ENCODE results near the gene C3orf70. TPM values are rescaled to one million over a fixed set of nuclear protein-coding genes. Genes with fewer than 3 reads are reported as not detected.

The C3orf70 gene
- total and polyA plus RNA-seq, 2 of the 8 experiments (the other 6 are each of a cell fraction or from before 2014, with no cell fraction given): 1.7 to 2.0 TPM

GRCh38 chr3:185151101-185151963 lies 1.5 kb downstream of the C3orf70 start:
- no peaks in the 10 kb centered on the region for H3K36me3 ChIP-seq (ENCODE audit: control insufficient read depth in 2 of 4, insufficient read depth in 4 of 4, low read length in 3 of 4)
- no peak for TF ChIP-seq TEAD4 (IDR thresholded peaks at IDR 0.05; ENCODE audit: low read depth, low read length)
- TF ChIP-seq FOSL1 (IDR thresholded peaks at IDR 0.05; ENCODE audit: insufficient read depth, low read depth, low read length): no peak
- H3K79me2 ChIP-seq (ENCODE audit: control insufficient read depth in 1 of 2, insufficient read depth in 2 of 2, low read length in 2 of 2): no peaks in the 10 kb centered on the region
- DNase-seq (ENCODE audit: low read depth in 1 of 2, low spot score in 2 of 2) (no peak), FAIRE-seq (no peak)
- no peak overlapping the region for H3K56ac ChIP-seq (replicated peaks; ENCODE audit: insufficient read length, low read depth, low read length)
- CTCF ChIA-PET (ENCODE audit: partially characterized antibody): interaction anchor here (0.6 to 3.1 kb wide), 4 partner anchors 25 to 127 kb away, joined by 3 to 8 read pairs (median 6); no protein-coding TSS in a partner anchor
- H3K27me3 ChIP-seq (replicated peaks in 1 of 4; ENCODE audit: control insufficient read depth in 3 of 4, extremely low read depth in 1 of 4, insufficient read depth in 3 of 4, low read length in 3 of 4): peaks cover 0 to 29% (median 19%) of the 10 kb centered on the region in 4 experiments; a peak in 6 of 7 replicates
- no peak overlapping the region for H3K9ac ChIP-seq (replicated peaks in 1 of 4; ENCODE audit: extremely low read depth in 1 of 4, low read depth in 3 of 4, low read length in 3 of 4)
- H2AFZ ChIP-seq (ENCODE audit: low read length): no peak overlapping the region
- peak overlapping the region in 2 of 4 experiments; percentile 67 to 88; a peak in 4 of 8 replicates for H3K4me3 ChIP-seq (ENCODE audit: extremely low read depth in 1 of 4, insufficient read depth in 2 of 4, low read depth in 3 of 4, low read length in 4 of 4)
- peak overlapping the region; percentile 91 to 100 for H3K4me2 ChIP-seq (ENCODE audit: insufficient read depth in 1 of 2, low read depth in 2 of 2, low read length in 2 of 2)
- H2BK20ac ChIP-seq (ENCODE audit: low read length): no peak overlapping the region
- H2BK15ac ChIP-seq (ENCODE audit: low read length): no peak overlapping the region
- H3K18ac ChIP-seq (ENCODE audit: extremely low read depth, low read length): no peak overlapping the region
- peaks cover 14% of the 10 kb centered on the region for H3K23me2 ChIP-seq (ENCODE audit: low read depth, low read length)
- H2BK5ac ChIP-seq (ENCODE audit: low read depth, low read length): no peak overlapping the region
- no peak overlapping the region for H4K8ac ChIP-seq (ENCODE audit: extremely low read depth, insufficient read depth, low read length)
- no peak overlapping the region for H3K4ac ChIP-seq (replicated peaks; ENCODE audit: insufficient read length, low read depth, low read length)
- no peak overlapping the region for H3K14ac ChIP-seq (ENCODE audit: insufficient read length)
- no peaks in the 10 kb centered on the region for H3K79me1 ChIP-seq (ENCODE audit: low read depth, low read length)
- no peak overlapping the region for H3K23ac ChIP-seq (ENCODE audit: insufficient read length)
- no peak overlapping the region for H2BK12ac ChIP-seq (ENCODE audit: low read depth, low read length)
- POLR2A ChIA-PET (ENCODE audit: partially characterized antibody): interaction anchor here (0.6 kb wide), 1 partner anchor 770 kb away, joined by 4 read pairs; no protein-coding TSS in a partner anchor
- no peak overlapping the region for H4K91ac ChIP-seq (replicated peaks; ENCODE audit: insufficient read length, low read length)
- H4K5ac ChIP-seq (ENCODE audit: insufficient read length, low read depth, low read length): no peak overlapping the region
- peaks cover 4 to 9% (median 6%) of the 10 kb centered on the region in 4 experiments; a peak in 6 of 7 replicates for H3K4me1 ChIP-seq (replicated peaks in 1 of 4; ENCODE audit: control insufficient read depth in 3 of 4, insufficient read depth in 4 of 4, low read length in 3 of 4)
- no peak overlapping the region for H2BK120ac ChIP-seq (replicated peaks; ENCODE audit: low read depth, low read length)
- 79% methylated on average over 8 of the region's 8 CpGs; no CpG with 5 or more reads in 1 of the 2 experiments for WGBS, 2 experiments (ENCODE audit: extremely low coverage in 1 of 2, insufficient coverage in 1 of 2, insufficient read length in 1 of 2, insufficient replicate concordance in 2 of 2, low coverage in 1 of 2, low lambda C conversion rate in 2 of 2, missing lambda C conversion rate in 1 of 2)
- H3K9me3 ChIP-seq (ENCODE audit: insufficient read depth in 2 of 2, low read depth in 1 of 2, low read length in 1 of 2): no peaks in the 10 kb centered on the region
- H3K27ac ChIP-seq (ENCODE audit: low read depth, low read length): no peak overlapping the region
- H2AK5ac ChIP-seq (ENCODE audit: low read depth, low read length): no peak overlapping the region
- H4K20me1 ChIP-seq (replicated peaks in 1 of 2; ENCODE audit: control insufficient read depth in 1 of 2, insufficient read depth in 2 of 2, low read length in 2 of 2): peaks cover 3 to 9% of the 10 kb centered on the region in 2 experiments
